Measurements from ENCODE around the gene REV3L. TPM values are rescaled to one million over a fixed set of nuclear protein-coding genes. Genes with fewer than 3 reads are reported as not detected.
"Not testable (repeated sequence)": the region's sequence is repeated elsewhere in the genome, so short reads cannot be mapped to it uniquely, and the experiment has no call there.

REV3L gene
- polyA plus RNA-seq, 1 donor: 52.6 TPM

DNA sequence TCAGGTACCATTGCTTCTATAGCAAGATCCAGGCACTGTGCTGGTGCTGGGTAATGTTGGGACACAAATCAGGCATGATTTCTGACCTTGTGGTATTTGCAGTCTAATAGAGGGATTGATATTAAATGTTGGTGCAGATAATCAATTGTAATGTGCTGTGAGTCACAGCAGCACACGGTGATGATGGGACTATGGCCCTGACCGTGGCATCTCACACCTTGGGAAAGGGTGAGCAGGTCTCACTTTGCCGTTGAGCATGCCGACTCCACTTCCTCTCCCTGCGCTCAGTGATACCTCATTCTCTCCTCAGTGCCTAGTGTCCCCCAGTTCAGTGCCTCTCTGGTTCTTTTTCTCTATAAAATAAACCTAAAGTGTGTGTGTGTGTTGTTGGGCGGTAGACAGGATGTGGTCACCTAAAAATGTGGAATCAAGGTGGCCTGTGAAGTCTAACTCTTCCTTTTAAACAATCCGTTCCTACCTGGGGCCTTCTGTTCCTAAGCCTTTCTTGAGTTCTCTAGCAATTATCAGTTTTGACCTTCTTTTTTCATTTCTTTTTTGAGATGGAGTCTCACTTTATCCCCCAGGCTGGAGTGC lies 188.5 kb downstream of the REV3L start:
- DNase-seq: no peak

DNA sequence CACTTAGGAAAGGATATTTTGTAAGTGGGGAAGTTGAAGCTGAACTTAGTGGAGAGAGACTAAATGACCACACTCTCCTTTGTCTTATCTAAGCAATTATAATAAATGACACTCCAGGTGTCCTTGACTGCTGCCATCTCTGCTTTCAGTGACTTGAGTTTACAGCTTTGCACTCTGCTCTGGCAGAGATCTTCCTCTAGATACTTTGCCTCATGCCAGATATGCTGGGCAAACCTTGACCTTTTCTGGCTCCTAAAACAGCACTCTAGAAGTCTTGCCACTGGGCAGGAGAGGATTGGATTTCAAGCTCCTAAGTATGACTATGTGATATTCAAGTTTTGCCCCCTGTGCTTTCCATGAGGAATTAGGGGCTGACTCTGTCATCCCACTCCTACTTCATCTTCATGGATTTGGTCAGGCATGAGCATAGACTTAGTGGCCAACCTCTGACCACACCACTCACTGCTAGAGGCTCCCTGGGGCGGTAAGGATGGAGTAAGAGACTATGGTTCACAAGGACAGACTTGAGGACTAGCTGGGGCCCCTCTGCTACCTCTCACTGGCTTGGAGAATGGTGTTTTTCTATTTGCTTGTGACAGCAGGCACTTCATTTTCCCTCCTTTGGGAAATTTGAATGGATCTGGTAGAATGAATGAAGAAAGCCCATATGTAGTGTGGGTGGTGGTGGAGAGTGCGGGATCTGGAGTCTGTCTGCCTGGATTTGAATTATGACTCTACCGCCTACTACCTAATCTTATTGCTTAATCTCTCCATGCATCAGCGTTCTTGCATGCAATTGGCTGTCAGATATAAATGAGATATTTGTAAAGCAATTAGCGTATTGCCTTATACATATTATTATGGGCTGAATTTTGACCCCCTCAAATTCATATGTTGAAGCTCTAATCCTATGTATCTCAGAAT lies 191.4 kb downstream of the REV3L start:
- no peak for DNase-seq

DNA sequence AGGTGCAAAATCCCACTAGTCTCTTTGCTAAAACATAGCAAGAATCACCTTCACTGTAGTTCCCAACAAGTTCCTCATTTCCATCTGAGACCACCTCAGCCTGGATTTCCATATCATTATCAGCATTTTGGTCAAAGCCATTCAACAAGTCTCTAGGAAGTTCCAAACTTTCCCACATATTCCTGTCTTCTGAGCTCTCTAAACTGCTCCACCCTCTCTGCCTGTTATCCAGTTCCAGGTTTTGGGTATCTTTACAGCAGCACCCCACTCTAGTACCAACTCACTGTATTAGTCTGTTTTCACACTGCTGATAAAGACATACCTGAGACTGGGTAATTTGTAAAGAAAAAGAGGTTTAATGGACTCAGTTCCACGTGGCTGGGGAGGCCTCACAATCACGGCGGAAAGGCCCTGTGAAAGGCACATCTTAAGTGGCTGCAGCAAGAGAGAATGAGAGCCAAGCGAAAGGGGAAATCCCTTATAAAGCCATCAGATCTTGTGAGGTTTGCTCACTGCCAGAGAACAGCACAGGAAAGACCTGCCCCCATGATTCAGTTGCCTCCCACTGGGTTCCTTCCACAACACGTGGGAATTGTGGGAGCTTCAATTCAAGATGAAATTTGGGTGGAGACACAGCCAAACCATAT lies 192.2 kb downstream of the REV3L start:
- not testable (repeated sequence) for DNase-seq

DNA sequence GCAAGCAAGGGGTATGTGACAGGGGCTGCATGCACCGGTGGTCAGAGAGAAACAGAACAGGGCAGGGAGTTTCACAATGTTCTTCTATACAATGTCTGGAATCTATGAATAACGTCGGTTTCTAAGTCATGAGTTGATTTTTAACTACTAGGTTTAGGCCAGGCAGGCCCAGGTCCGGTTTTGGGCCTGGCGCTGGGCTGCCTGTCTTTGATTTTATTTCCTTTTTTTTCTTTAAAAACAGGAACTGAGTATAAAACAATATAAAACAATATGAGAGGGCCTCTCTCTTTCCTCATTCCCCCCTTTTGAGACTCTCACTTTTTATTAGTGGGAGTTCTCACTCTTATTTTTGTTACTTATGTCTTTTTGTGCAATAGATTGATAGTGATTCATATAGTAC lies 198.7 kb downstream of the REV3L start:
- DNase-seq: not testable (repeated sequence)

DNA sequence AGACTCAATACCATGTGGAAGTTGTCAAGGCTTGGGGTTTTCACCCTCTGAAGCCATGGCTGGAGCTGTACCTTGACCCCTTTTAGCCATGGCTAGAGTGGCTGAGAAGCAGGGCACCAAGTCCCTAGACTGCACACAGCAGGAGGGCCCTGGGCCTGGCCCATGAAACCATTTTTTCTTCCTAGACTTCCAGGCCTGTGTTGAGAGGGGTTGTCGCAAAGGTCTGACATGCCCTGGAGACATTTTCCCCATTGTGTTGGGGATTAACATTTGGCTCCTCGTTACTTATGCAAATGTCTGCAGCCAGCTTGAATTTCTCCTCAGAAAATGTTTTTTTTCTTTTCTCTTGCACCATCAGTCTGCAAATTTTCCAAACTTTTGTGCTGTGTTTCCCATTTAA lies 199.3 kb downstream of the REV3L start:
- DNase-seq: no peak

DNA sequence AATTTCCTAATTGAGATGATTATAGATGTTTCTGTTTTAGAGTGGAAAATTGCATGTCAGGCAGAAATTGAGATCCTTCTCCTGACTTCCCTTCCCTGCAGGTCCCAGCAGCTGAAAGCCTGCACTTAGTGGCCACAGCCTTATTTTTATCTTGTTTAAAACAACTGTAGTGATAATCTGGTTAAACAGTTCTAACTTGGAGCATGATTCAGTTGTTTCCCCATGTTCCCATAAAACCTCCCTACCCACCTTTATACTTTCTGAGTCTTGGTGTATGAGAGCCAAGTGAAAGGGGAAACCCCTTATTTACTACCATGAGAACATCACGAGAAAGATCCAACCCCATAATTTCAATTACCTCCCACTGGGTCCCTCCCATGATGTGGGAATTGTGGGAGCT lies 200.5 kb downstream of the REV3L start:
- no peak for DNase-seq

DNA sequence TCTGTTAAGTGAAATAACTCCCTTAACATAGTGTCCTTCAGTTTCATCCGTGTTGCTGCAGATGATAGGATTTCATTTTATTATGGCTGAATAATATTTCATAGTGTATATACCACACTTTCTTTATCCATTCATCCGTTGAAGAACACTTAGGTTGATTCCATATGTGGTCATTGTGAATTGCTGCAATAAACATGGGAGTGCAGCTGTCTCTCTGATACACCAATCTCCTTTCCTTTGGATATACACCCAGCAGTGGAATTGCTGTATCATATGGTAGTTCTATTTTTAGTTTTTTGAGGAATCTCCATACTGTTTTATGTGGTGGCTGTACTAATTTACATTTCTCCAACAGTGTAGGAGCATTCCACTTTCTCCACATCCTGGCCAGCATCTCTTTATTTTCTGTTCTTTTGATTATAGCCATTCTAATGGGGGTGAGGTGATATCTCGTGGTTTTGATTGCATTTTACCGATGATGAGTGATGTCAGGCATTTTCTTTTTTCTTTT lies 202.5 kb downstream of the REV3L start:
- no peak for DNase-seq

DNA sequence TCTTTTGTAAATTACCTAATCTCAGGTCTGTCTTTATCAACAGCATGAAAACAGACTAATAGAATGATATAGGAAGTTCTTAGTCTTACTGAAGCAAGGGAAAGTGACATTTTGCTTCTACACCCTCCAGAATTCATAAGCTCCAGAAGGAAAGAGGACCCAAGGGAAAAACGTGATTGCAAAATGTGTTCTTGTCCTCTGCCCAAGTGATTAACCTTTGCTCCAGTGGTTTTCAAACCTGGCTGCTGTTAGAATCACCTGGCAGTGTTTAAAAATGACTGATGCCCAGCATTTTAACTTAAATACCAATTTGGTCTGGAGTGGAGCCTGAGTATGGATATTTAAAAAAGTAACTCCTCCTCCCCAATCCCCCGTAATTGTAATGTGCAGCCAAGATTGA lies 204.3 kb downstream of the REV3L start:
- no peak for DNase-seq

DNA sequence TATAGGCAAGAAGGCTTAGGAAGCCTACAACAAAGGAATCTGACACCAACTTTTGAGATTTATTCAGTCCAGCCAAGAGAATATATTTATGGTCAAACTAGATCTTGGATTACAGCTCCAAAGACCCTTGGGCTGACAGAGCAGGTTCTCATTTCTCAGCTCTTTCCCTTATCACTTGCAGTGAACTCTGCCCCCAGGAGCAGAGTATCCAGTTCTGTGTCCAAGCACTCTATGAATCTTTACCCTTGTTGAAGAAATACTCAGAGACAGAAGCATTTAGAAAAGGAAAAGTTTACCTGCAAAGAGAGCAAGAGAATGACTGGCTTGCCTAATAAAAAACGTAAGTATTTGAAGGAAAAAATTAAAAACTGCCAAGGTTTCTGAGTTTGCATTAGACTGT lies 205.2 kb downstream of the REV3L start:
- no peak for DNase-seq

DNA sequence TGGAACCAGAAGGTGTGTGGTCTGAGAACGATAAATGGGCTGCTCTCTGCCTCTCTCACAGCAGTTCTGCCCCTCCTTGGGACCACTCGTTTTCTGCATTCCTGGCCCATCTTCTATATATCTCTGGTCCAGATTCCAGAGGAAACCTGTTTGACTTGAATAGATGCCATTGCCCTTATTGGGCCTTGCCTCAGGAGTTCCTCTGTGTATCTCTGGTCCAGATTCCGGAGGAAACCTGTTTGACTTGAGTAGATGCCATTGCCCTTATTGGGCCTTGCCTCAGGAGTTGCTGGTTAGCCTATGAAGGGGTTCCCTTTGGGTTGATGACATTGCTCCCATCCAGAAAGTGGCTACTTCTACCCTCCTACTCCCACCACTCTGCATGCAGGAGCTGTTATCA lies 206.3 kb downstream of the REV3L start:
- DNase-seq: no peak

DNA sequence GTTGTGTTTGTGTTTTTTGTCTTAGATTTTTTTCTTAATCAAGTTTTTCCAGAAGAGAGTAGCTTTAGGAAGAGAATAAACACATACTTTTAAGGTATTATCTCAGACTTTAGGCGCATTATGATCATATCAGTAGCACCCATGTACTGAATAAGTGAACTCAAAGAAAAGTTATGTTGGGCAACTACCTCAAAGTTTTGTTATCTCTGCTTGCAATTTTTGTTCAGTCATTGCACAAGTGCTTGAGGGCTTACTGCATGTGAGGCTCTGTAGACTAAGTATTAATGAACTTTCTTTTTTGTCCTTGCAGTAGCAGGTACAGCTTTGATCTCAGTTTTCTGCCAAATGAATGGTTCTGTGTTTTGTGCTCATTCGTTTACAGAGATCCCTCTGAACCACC lies 206.7 kb downstream of the REV3L start:
- no peak for DNase-seq

DNA sequence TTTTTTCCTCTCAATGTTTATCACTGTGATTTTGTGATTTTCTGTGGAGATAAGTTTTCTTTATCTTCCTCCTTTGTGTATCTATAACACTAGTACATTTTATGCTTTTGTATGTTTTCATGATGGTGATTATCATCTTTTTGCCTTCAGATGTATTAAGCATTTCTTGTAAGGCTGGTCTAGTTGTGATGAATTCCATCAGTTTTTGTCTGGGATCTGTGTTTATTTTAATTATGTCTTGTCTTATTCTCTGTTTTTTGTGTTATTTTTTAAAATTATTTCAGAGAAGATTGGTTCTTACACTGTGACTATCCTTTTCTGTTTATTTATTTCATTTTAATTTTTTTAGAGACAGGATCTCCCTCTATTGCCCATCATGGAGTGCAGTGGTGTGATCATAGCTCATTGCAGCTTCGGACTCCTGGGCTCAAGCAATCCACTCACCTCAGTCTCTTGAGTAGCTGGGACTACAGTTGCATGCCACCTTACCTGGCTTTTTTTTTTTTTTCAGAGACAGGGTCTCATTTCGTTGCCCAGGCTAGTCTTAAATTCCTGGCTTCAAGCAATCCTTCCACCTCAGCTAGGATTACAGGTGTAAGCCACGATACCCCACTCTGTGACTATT lies 208.3 kb downstream of the REV3L start:
- no peak for DNase-seq

DNA sequence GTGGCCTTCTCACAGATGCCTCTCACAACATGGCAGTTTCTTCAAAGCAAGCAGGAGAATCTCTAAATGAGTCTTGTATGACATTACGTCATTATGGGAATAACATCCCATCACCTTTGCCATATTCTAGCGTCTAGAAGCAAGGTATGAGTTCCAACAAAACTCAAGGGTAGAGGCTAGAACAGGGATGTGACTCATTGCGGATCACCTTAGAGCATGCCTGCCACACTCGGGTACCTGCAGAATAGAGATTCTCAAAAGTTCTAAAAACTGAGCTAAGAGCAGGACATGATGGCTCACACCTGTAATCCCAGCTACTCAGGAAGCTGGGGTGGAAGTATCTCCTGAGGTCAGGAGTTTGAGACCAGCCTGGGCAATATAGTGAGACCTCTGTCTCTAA lies 212.9 kb downstream of the REV3L start:
- DNase-seq: no peak

DNA sequence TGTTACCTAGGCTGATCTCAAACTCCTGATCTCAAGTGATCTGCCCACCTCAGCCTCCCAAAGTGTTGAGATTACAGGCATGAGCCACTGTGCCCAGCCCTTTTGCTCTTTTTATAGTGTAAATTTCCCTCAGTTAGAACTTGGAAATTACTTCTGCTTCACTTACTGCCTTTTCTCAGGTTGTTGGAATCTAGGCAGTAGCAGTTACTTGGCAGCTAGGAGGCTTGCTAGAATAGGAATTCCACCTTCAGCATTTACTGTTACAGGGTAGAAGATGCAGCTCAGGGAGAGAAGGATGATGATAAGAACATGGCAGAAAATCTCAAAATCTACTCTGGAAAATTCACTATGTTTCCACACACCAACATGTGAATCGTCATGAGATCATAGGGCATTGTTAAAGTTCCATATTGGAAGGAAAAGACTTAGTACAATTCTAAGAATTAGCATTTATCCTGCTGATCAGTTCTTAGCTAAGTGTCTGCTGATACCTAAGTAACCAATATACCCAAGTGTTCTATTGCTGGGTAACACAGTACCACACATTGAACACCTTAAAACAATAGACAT lies 213.5 kb downstream of the REV3L start:
- DNase-seq: no peak

DNA sequence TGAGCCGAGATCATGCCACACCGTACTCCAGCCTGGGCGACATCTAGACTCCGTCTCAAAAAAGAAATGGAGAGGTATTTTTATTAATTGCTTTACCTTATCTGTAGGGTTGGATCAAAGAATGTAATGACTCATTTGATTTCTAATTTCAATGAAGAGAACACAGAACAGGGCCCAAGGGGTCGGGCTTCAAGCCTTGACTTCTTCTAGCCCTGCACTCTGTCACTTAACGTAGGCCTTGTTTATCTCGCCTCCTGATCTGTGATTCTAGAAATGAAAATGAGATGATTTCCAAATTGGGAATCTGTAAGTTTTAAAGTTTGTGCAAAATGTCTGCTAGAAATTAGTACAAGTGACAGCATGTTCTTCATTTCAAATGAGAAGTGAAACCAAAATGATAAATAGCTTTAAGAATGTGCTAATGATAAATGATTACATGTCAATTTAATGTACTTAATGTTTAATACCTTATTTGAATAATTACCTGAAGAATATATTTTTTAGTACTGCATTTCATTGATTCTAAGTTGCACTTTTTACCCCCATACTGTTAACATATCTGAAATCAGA lies 215.2 kb downstream of the REV3L start:
- DNase-seq: no peak

DNA sequence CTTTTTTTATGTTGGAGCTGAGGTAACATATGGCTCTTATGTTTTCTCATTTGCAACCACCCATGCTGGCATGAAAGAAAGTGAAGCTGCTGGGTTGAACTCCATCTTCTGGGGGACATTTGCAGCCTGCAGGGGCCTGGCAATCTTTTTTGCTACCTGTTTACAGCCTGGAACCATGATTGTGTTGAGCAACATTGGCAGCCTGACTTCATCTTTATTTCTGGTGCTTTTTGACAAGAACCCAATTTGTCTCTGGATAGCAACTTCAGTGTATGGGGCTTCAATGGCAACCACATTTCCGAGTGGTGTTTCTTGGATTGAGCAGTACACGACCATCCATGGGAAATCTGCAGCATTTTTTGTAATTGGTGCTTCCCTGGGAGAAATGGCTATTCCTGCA lies 216.7 kb downstream of the REV3L start:
- DNase-seq: no peak

DNA sequence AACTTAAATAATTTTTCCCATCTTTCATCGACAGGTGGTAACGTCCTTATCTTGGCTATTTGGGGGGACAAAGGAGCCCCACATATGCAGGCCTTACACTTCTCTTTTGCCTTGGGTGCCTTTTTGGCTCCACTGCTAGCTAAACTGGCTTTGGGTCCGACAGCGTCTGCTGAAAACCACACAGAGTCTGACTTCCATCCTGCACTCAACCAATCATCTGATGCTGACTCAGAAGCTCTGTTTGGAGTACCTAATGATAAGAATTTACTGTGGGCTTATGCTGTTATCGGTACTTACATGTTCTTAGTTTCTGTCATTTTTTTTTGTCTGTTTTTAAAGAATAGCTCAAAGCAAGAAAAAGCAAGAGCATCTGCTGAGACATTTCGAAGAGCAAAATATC lies 217.2 kb downstream of the REV3L start:
- no peak for DNase-seq

DNA sequence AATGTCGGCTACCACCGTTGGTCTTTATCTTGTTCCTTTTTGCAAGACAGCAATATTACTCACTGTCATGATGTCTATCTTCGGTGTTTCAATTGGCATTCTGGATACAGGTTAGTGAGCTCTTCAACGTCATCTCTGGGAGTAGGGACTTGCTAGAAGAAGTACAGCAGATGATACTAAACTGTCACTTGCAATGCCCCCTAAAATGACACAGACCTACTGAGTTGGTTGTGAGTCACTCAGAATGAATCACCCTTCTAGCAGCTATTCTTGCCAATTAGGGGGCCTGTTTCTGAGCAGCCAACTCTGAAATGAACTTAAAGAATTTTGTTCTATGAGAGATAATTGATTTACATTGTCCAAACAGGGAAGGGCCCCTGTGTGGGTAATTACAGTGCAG lies 219.2 kb downstream of the REV3L start:
- no peak for DNase-seq

DNA sequence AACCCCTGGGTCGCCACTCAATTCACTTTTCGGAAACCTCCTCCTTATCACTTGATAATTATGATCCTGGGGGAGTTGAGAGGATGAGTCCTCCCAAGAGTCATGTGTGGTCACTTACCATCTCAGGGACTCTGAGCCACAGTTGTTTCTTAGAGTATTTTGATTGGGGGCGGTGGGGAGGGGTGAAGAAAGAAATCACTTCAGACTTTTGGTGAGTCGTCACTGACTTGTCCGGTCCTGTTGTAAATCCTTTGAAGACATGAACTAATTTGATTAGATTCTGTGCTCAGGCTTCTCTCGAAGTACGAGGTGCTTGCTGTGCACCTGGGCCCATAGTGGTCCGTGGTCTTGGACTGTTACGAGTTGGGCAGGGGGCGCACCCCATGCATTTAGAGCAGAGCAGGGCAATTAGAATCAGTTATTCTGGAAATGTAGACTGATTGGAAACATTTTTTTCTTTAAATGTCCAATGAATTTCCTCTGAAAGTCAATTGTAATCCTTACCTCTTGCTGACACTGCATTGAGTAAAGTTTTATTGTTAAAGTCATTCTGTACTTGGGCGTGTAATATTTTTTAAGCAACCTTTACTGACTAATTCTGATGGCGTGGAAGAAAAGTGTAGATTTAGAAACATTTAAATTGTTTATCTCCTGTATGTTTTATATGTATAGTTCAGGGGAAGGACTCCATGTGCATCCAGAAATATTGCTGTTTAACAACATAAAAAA lies 222.3 kb downstream of the REV3L start:
- no peak for DNase-seq

DNA sequence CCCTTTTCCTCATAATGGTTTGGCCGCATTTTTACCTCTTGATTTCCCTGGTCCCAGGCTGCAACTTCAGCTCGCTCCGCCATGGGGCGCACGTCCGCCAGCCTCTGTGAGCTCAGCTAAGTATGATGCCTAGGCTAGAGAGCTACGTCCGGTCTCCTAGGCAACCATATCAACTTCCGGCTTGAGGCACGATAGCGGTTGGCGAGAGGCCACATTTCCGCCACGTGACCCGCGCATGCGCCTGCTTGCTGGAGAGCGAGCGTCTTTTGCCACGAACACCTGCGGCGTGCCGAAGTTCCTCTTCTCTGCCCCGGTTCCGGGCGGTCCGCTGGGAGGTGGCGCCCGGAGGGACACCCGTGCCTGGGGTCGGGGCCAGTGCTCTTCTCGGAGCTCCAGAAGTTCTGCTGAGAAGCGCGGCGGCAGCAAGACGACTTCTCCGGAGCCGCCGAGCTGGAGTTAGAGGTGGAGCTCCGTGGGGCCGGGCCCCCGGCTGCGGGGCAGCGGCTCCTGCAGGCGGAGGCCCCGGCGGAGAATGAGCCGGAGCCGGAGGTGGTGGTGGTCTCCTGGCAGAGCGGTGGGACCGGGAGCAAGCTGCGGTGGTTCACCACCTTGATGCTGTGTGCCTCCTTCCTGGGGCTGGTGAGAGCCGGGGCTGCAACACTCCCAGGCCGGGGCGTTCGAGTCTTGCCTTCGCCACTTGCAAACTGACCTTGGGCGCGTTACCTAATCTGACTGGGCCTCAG lies 223.8 kb downstream of the REV3L start:
- DNase-seq: peak; percentile 99
